ENCODE data around the gene ABCF2.

Gene ABCF2

GRCh38 chr7:151191544-151191943, 35.5 kb downstream of the ABCF2 start:
- FAIRE-seq (no peak), DNase-seq (ENCODE audit: insufficient read length, low spot score) (no peak)
- TF ChIP-seq CTCF (IDR thresholded peaks at IDR 0.05; ENCODE audit: insufficient read depth, missing control alignments) = no peak

- DNase-seq (ENCODE audit: insufficient read length, low spot score) = no peak
- no peak for FAIRE-seq
- no peak for TF ChIP-seq CTCF (IDR thresholded peaks at IDR 0.05; ENCODE audit: insufficient read depth, missing control alignments)
Measured at GRCh38 chr7:151189038-151189437, 38.0 kb downstream of the ABCF2 start.

- TF ChIP-seq CTCF (IDR thresholded peaks at IDR 0.05; ENCODE audit: insufficient read depth, missing control alignments) = no peak
- FAIRE-seq (no peak), DNase-seq (ENCODE audit: insufficient read length, low spot score) (no peak)
Measured at GRCh38 chr7:151188252-151188542, 38.8 kb downstream of the ABCF2 start.

GRCh38 chr7:151187409-151188251, 39.4 kb downstream of the ABCF2 start:
- DNase-seq (ENCODE audit: insufficient read length, low spot score) = no peak
- TF ChIP-seq CTCF (IDR thresholded peaks at IDR 0.05; ENCODE audit: insufficient read depth, missing control alignments) = no peak
- no peak for FAIRE-seq

- TF ChIP-seq CTCF (IDR thresholded peaks at IDR 0.05; ENCODE audit: insufficient read depth, missing control alignments) = no peak
- no peak for FAIRE-seq
- DNase-seq (ENCODE audit: insufficient read length, low spot score) = no peak
Measured at GRCh38 chr7:151186640-151187408, 40.2 kb downstream of the ABCF2 start, which contains the start of gene ASB10. Gene ASB10 (minus strand): TSS chr7:151187250. CDS start chr7:151187130, 120 bp downstream.

- no peak for TF ChIP-seq CTCF (IDR thresholded peaks at IDR 0.05; ENCODE audit: insufficient read depth, missing control alignments)
- DNase-seq (ENCODE audit: insufficient read length, low spot score) = no peak
- no peak for FAIRE-seq
Measured at GRCh38 chr7:151185762-151186639, 41.0 kb downstream of the ABCF2 start.
